HepG2 (cell line): Measurements from ENCODE around the gene RAPGEF5. TPM values are rescaled to one million over a fixed set of nuclear protein-coding genes. Genes with fewer than 3 reads are reported as not detected.

Experiments used
- ATAC-seq: fragments of 200-7000 bp; cut with Tn5 transposase; 3 replicates; pipeline ENCODE4 v1.9.1; 2020; ENCODE audit warnings: mild to moderate bottlenecking, moderate library complexity
- BruUV-seq: library from RNA; stranded (reverse); fragments of 400-500 nt; replicated peaks from 2 replicates; lab custom pipeline; 2021; lab: Mats Ljungman, UMichigan
- CTCF ChIA-PET: fragments of 300-600 bp; formaldehyde crosslinking; extraction: SDS; loops from one replicate; lab custom pipeline; 2021; ENCODE audit warnings: low total read pairs, inconsistent platforms, low intra/inter-chr PET ratio; lab: Yijun Ruan, JAX
- POLR2A ChIA-PET: fragments of 350-600 bp; sonication (Branson Sonifier 250); formaldehyde crosslinking; loops from one replicate; lab custom pipeline; 2020; ENCODE audit warnings: antibody characterized with exemption, inconsistent platforms; lab: Yijun Ruan, JAX
- DNase-seq: peaks from one replicate; pipeline ENCODE4 v3.0.0-alpha.2; 2015; ENCODE audit warnings: low spot score
- FAIRE-seq: peaks from 3 replicates; lab custom pipeline; 2011; peaks lifted over from hg19 to GRCh38; lab: Jason Lieb, UNC
- H2AFZ ChIP-seq: one replicate; pipeline ENCODE4 v1.6.1; 2011; ENCODE audit warnings: low read length, inconsistent platforms
- H3K27ac ChIP-seq: fragments of 300-600 bp; 3 replicates; pipeline ENCODE4 v1.8.0; 2011; ENCODE audit warnings: mixed run types, mild to moderate bottlenecking, mixed read lengths, low read length, inconsistent platforms; ENCODE audit not compliant: insufficient read depth; ENCODE audit errors: extremely low read length
- H3K27me3 ChIP-seq, 2 experiments: fragments of 200-600 bp in 1 of 2; 2 replicates in 1 of 2; 3 replicates in 1 of 2; pipeline versions ENCODE4 v1.6.0 to v1.8.0; 2011; ENCODE audit warnings: low read length in 2 of 2, mild to moderate bottlenecking in 2 of 2, moderate library complexity in 2 of 2, inconsistent platforms in 1 of 2; ENCODE audit not compliant: insufficient read depth in 2 of 2, control insufficient read depth in 1 of 2
- H3K36me3 ChIP-seq, 2 experiments: fragments of 200-600 bp in 1 of 2; replicated peaks in 1 of 2; 2 replicates in 1 of 2; 3 replicates in 1 of 2; pipeline versions ENCODE4 v1.5.1 to v1.8.0; 2011; ENCODE audit warnings: low read length in 2 of 2, inconsistent platforms in 1 of 2; ENCODE audit not compliant: insufficient read depth in 2 of 2, control insufficient read depth in 1 of 2
- H3K4me1 ChIP-seq: 2 replicates; pipeline ENCODE4 v1.5.1; 2012; ENCODE audit warnings: low read length, inconsistent platforms; ENCODE audit not compliant: insufficient read depth
- H3K4me2 ChIP-seq: 2 replicates; pipeline ENCODE4 v1.6.0; 2011; ENCODE audit warnings: low read depth, low read length, inconsistent platforms
- H3K4me3 ChIP-seq, 3 experiments: fragments of 200-600 bp in 1 of 3; sonication (generic), shearing (Covaris generic) in 1 of 3; replicated peaks in 1 of 3; 2 replicates each; pipeline ENCODE4 v1.5.1; 2011 to 2016; ENCODE audit warnings: low read length in 3 of 3, inconsistent platforms in 2 of 3, low read depth in 2 of 3, mild to moderate bottlenecking in 2 of 3, control low read depth in 1 of 3, mixed read lengths in 1 of 3; ENCODE audit not compliant: insufficient read depth in 1 of 3
- H3K79me2 ChIP-seq: one replicate; pipeline ENCODE4 v1.6.1; 2011; ENCODE audit warnings: low read length, inconsistent platforms; ENCODE audit not compliant: insufficient read depth
- H3K9ac ChIP-seq: 2 replicates; pipeline ENCODE4 v1.6.0; 2011; ENCODE audit warnings: mild to moderate bottlenecking, low read depth, low read length, inconsistent platforms; ENCODE audit not compliant: insufficient read depth
- H3K9me3 ChIP-seq: 2 replicates; pipeline ENCODE4 v1.5.1; 2012; ENCODE audit warnings: mild to moderate bottlenecking, low read length
- H4K20me1 ChIP-seq: 2 replicates; pipeline ENCODE4 v1.6.0; 2011; ENCODE audit warnings: inconsistent platforms, mild to moderate bottlenecking, low read length, moderate library complexity; ENCODE audit not compliant: insufficient read depth
- ATF7 ChIP-seq, 2 experiments: fragments of 450-650 bp in 1 of 2; sonication (generic) in 1 of 2; formaldehyde crosslinking in 1 of 2; IDR thresholded peaks; 2 replicates each; pipeline versions ENCODE4 v1.4.0 to v1.6.1; 2016 to 2020; ENCODE audit warnings: antibody characterized with exemption in 1 of 2, mild to moderate bottlenecking in 1 of 2, missing genetic modification reagents in 1 of 2
- ELF4 ChIP-seq: sonication (generic); formaldehyde crosslinking; IDR thresholded peaks from 2 replicates; pipeline ENCODE4 v1.5.0; 2020; ENCODE audit warnings: missing genetic modification reagents, mild to moderate bottlenecking, moderate library complexity, borderline replicate concordance
- MXD3 ChIP-seq: IDR thresholded peaks from 2 replicates; pipeline ENCODE4 v1.6.1; 2016; ENCODE audit warnings: mild to moderate bottlenecking, missing biosample characterization, missing genetic modification reagents
- PCBP1 ChIP-seq: fragments of 200-400 bp; formaldehyde crosslinking; IDR thresholded peaks from 2 replicates; pipeline ENCODE4 v1.6.1; 2017; ENCODE audit warnings: mild to moderate bottlenecking, low read depth, low read length, borderline replicate concordance
- SNAI1 ChIP-seq: sonication (generic); formaldehyde crosslinking; IDR thresholded peaks from 2 replicates; pipeline ENCODE4 v1.5.0; 2020; ENCODE audit warnings: mild to moderate bottlenecking, missing genetic modification reagents, borderline replicate concordance
- ZNF230 ChIP-seq: sonication (generic); formaldehyde crosslinking; IDR thresholded peaks from 2 replicates; pipeline ENCODE4 v1.4.0; 2020; ENCODE audit warnings: mild to moderate bottlenecking, missing genetic modification reagents
- ZNF674 ChIP-seq: sonication (generic); formaldehyde crosslinking; IDR thresholded peaks from 2 replicates; pipeline ENCODE4 v1.5.0; 2020; ENCODE audit warnings: low read depth, mild to moderate bottlenecking, missing genetic modification reagents
- WGBS: methylation state at CpG from one replicate; pipeline ENCODE4 v1.1.6; 2017; ENCODE audit warnings: low lambda C conversion rate; 5-methylcytosine and 5-hydroxymethylcytosine counted together
- in situ Hi-C: cut with HindIII; loops from 2 replicates; pipeline ENCODE4 v1.10.0; 2017; ENCODE audit warnings: low pct_unique_long_range_greater_than_20kb; ENCODE audit not compliant: extremely low pct_ligation_motif_present
- intact Hi-C: fragments of 100-400 bp; cut with micrococcal nuclease; formaldehyde crosslinking; loops from one replicate; pipeline ENCODE4 v1.10.0; 2022; ENCODE audit not compliant: unreplicated experiment
- polyA plus RNA-seq, 8 experiments: library from polyadenylated mRNA; depleted of rRNA in 3 of 8; stranded (reverse) in 7 of 8; unstranded in 1 of 8; fragments of >200 nt; fragmentation: Illumina TruSeq in 4 of 8; extraction: Trizol in 4 of 8; gene quantifications; 2 replicates each; pipeline versions ENCODE4 v1.2.1 to v1.2.3, GENCODE V29; 2011 to 2016; ENCODE audit warnings: low read depth in 4 of 8, missing spikeins in 1 of 8, mixed read lengths in 1 of 8; ENCODE audit not compliant: insufficient read depth in 1 of 8
- total RNA-seq, 5 experiments: library from RNA; depleted of rRNA; stranded (reverse); fragments of >200 nt; fragmentation: Illumina TruSeq; extraction: Trizol; gene quantifications; 2 replicates each; pipeline ENCODE4 v1.2.3, GENCODE V29; 2016; ENCODE audit warnings: low read depth in 1 of 5

RAPGEF5 gene
- total and polyA plus RNA-seq, 2 of the 13 experiments (the other 11 are each of a cell fraction or from before 2014, with no cell fraction given): 17.1 to 23.4 TPM

DNA sequence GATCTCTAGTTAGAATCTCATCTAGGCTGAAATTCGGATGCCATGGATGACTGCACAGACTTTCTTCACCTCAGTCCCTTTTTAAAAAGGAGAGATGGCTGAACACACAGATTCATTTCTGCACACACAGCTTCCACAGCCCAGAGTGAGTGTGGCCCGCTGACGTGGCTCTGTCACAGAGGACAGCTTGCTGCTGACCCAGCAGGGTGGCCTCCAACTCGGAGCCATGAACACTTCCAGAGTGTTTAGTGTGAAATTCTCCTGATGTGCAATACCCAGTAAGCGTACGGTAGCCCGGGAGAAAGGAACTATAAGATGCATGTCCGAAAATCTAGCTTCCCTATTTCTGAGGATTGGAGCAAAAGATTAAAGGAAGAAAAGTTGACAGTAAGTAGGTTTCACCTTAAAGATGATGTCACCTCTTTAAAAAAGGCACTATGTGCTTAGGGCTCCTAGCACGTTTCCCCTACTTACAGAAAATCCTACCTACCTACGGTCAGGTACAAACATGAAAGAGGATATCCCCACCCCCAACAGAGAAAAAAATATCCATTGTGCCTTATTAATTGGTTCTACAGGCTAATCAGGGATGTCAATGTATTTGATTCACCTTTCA, 162.2 kb downstream of the RAPGEF5 start:
- ATAC-seq: no peak
- H3K4me1 ChIP-seq: no peaks in the 10 kb centered on the region
- no peaks in the 10 kb centered on the region for H3K27me3 ChIP-seq
- ChIA-PET CTCF (no interaction called here), POLR2A (no interaction called here)
- peaks cover 3% of the 10 kb centered on the region for H3K79me2 ChIP-seq
- no peak overlapping the region for H3K4me2 ChIP-seq
- H4K20me1 ChIP-seq: peaks cover 9% of the 10 kb centered on the region; the same call in 1 of the 2 replicates
- H2AFZ ChIP-seq: no peak overlapping the region
- in situ Hi-C loops (no loop called here), intact Hi-C loops (no loop called here)
- no peak overlapping the region for H3K4me3 ChIP-seq
- no peak for FAIRE-seq
- peaks cover 20 to 65% of the 10 kb centered on the region in 2 experiments for H3K36me3 ChIP-seq
- WGBS: 90% methylated on average over 10 of the region's 10 CpGs
- no peak for TF ChIP-seq PCBP1
- no peak for TF ChIP-seq ZNF674 (CRISPR knock-in tag)
- no peak for TF ChIP-seq ZNF230 (CRISPR knock-in tag)
- no peak for TF ChIP-seq MXD3 (CRISPR knock-in tag)
- peak; percentile 82 for TF ChIP-seq ATF7 (IDR thresholded peaks at IDR 0.05)
- TF ChIP-seq ATF7 (CRISPR knock-in tag; IDR thresholded peaks at IDR 0.05): no peak
- TF ChIP-seq SNAI1 (CRISPR knock-in tag): no peak
- TF ChIP-seq ELF4 (CRISPR knock-in tag): no peak
- no peak overlapping the region for H3K27ac ChIP-seq
- H3K9ac ChIP-seq: no peak overlapping the region
- DNase-seq: no peak
- H3K9me3 ChIP-seq: no peaks in the 10 kb centered on the region
- BruUV-seq: no TSS peak
